Caco-2 (cell line): ENCODE measurements around the gene PLEKHG2. TPM values are rescaled to one million over a fixed set of nuclear protein-coding genes. Genes with fewer than 3 reads are reported as not detected.

Experiments used
- BruUV-seq: library from RNA; stranded (reverse); fragments of 400-500 nt; replicated peaks from 2 replicates; lab custom pipeline; 2021; lab: Mats Ljungman, UMichigan
- CTCF ChIA-PET: fragments of 300-600 bp; sonication (Branson Sonifier 250); formaldehyde crosslinking; loops from one replicate; lab custom pipeline; 2022; ENCODE audit warnings: antibody characterized with exemption; lab: Charles Lee
- POLR2A ChIA-PET: fragments of 300-600 bp; sonication (Branson Sonifier 250); formaldehyde crosslinking; loops from one replicate; lab custom pipeline; 2022; ENCODE audit warnings: antibody characterized with exemption; lab: Charles Lee
- DNase-seq, 2 experiments: peaks; one replicate each; pipeline versions ENCODE4 v3.0.0 to v3.0.0-alpha.2; 2020 to 2022
- H3K27me3 ChIP-seq: replicated peaks from 2 replicates; pipeline ENCODE4 v1.6.0; 2011; ENCODE audit warnings: low read length; ENCODE audit not compliant: control insufficient read depth, insufficient read depth
- H3K36me3 ChIP-seq: 2 replicates; pipeline ENCODE4 v1.5.1; 2011; ENCODE audit warnings: low read length; ENCODE audit not compliant: control insufficient read depth, insufficient read depth
- H3K4me1 ChIP-seq: fragments of 250-450 bp; sonication (Bioruptor Pico); 2 replicates; pipeline ENCODE4 v1.5.1; 2020; ENCODE audit warnings: mild to moderate bottlenecking
- H3K4me3 ChIP-seq: 2 replicates; pipeline ENCODE4 v1.5.1; 2011; ENCODE audit warnings: low read depth, mild to moderate bottlenecking, control low read depth, low read length
- H3K9me3 ChIP-seq: fragments of 250-450 bp; sonication (Bioruptor Pico); 2 replicates; pipeline ENCODE4 v1.5.1; 2020; ENCODE audit warnings: mild to moderate bottlenecking, moderate library complexity
- H3K27ac Mint-ChIP-seq: one replicate; pipeline ENCODE4 v1.8.0; 2022; ENCODE audit warnings: mixed read lengths; ENCODE audit not compliant: unreplicated experiment
- H3K27me3 Mint-ChIP-seq: one replicate; pipeline ENCODE4 v1.8.0; 2022; ENCODE audit warnings: mixed read lengths; ENCODE audit not compliant: insufficient read depth, unreplicated experiment
- H3K36me3 Mint-ChIP-seq: one replicate; pipeline ENCODE4 v1.8.0; 2022; ENCODE audit warnings: mild to moderate bottlenecking, mixed read lengths; ENCODE audit not compliant: insufficient read depth, unreplicated experiment
- H3K4me1 Mint-ChIP-seq: one replicate; pipeline ENCODE4 v1.8.0; 2022; ENCODE audit warnings: low read depth, mixed read lengths; ENCODE audit not compliant: unreplicated experiment
- H3K4me3 Mint-ChIP-seq: one replicate; pipeline ENCODE4 v1.8.0; 2022; ENCODE audit warnings: mild to moderate bottlenecking, moderate library complexity, mixed read lengths; ENCODE audit not compliant: unreplicated experiment
- H3K9me3 Mint-ChIP-seq: one replicate; pipeline ENCODE4 v1.8.0; 2022; ENCODE audit warnings: mixed read lengths; ENCODE audit not compliant: unreplicated experiment
- CTCF ChIP-seq, 2 experiments: fragments of 200-600 bp in 1 of 2; IDR thresholded peaks; 1 replicate in 1 of 2; 2 replicates in 1 of 2; pipeline versions ENCODE4 v1.5.1 to v1.8.0; 2011 to 2022; ENCODE audit warnings: antibody characterized with exemption in 1 of 2, control low read depth in 1 of 2, inconsistent platforms in 1 of 2, low read depth in 1 of 2, low read length in 1 of 2, mild to moderate bottlenecking in 1 of 2, moderate library complexity in 1 of 2; ENCODE audit not compliant: insufficient read depth in 1 of 2, severe bottlenecking in 1 of 2, unreplicated experiment in 1 of 2
- intact Hi-C: fragments of 100-400 bp; cut with micrococcal nuclease; formaldehyde crosslinking; loops from one replicate; pipeline ENCODE4 v1.10.0; 2022; ENCODE audit not compliant: unreplicated experiment
- total RNA-seq: library from RNA; stranded (reverse); gene quantifications from 2 replicates; pipeline ENCODE4 v1.2.3, GENCODE V29; 2022

PLEKHG2 gene
- total RNA-seq, 1 experiment from 2014 or later, result 49.8 TPM

DNA sequence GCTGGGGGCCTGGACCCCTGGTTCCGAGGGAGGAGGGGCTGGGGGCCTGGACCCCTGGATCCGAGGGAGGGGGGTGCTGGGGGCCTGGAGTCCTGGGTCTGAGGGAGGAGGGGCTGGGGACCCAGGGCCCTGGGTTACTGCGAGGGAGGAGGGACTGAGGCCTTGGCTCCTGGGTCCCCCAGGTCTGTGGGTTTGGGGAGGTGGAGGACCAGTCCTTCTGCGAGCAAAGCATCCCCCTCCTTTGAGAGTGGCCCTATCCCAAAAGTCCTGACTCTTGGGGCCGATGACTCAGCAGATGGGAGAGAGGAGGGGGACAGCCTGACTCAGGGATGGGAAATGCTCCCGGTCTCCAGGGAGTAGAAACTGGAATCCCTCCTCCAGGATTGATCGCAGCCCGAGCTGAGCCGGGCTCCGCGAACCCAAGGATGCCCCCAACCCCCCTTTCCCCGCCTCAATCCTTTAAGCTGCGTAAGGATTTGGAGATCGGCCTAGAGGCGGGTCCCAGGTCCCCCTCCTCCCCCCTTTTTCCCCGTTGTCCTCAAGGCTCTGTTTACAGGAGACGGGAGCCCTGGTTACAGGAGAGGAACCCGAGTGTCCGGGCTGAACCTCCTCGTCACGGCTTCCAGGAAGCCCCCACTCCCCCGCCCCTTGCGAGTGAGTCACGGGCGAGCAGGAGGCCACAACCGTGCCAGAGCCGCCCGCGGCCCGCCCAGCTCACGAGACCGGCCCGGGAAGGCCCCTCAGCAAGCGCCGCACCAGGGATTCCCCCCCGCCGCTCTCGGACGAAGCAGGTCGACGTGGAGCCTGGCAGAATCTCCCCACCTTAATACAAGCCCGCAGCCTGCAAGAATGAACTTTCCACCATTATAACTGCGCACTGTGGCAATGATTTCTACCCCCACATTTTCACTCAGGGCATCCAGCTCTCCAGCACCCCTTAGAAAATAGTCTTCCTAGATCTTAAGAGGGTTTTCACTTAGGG lies 8.8 kb upstream of the PLEKHG2 start:
- intact Hi-C loops, result no loop called here
- BruUV-seq, result TSS peak; percentile 15
- Mint-ChIP-seq H3K27ac (peak overlapping the region; percentile 84), H3K27me3 (no peaks in the 10 kb centered on the region), H3K4me1 (peaks cover 36% of the 10 kb centered on the region), H3K9me3 (no peaks in the 10 kb centered on the region), H3K4me3 (peak overlapping the region; percentile 91), H3K36me3 (peaks cover 79% of the 10 kb centered on the region)
- no peak for TF ChIP-seq CTCF (IDR thresholded peaks at IDR 0.05; ENCODE audit: insufficient read depth in 1 of 2, low read depth in 1 of 2, low read length in 1 of 2, severe bottlenecking in 1 of 2, unreplicated experiment in 1 of 2)
- POLR2A ChIA-PET, result interaction anchor here (0.6 to 1.5 kb wide), 4 partner anchors 13 to 77 kb away, joined by 3 to 9 read pairs (median 5); partner anchors contain the start of genes MED29, PAF1 and RPS16
- Histone ChIP-seq H3K4me1 (peaks cover 55% of the 10 kb centered on the region), H3K9me3 (no peaks in the 10 kb centered on the region), H3K4me3 (peak overlapping the region; percentile 51), H3K27me3 (no peaks in the 10 kb centered on the region), H3K36me3 (peaks cover 4% of the 10 kb centered on the region; the same call in 1 of the 2 replicates)
- peak; percentile 92 to 94 for DNase-seq
- CTCF ChIA-PET, result interaction anchor here (1.2 kb wide), 1 partner anchor 263 kb away, joined by 6 read pairs; no protein-coding TSS in a partner anchor

- Mint-ChIP-seq H3K27ac (peak overlapping the region; percentile 84), H3K4me3 (peak overlapping the region; percentile 77), H3K27me3 (no peaks in the 10 kb centered on the region), H3K4me1 (peaks cover 29% of the 10 kb centered on the region), H3K36me3 (peaks cover 83% of the 10 kb centered on the region), H3K9me3 (no peaks in the 10 kb centered on the region)
- Histone ChIP-seq H3K36me3 (peaks cover 4% of the 10 kb centered on the region; the same call in 1 of the 2 replicates), H3K9me3 (no peaks in the 10 kb centered on the region), H3K4me1 (peaks cover 38% of the 10 kb centered on the region), H3K4me3 (no peak overlapping the region), H3K27me3 (no peaks in the 10 kb centered on the region)
- intact Hi-C loops, result no loop called here
- ChIA-PET CTCF (no interaction called here), POLR2A (interaction anchor here (1.1 kb wide), 1 partner anchor 31 kb away, joined by 5 read pairs; the partner anchor contains the start of gene RPS16)
- no TSS peak for BruUV-seq
- TF ChIP-seq CTCF (IDR thresholded peaks at IDR 0.05; ENCODE audit: insufficient read depth in 1 of 2, low read depth in 1 of 2, low read length in 1 of 2, severe bottlenecking in 1 of 2, unreplicated experiment in 1 of 2), result no peak
- no peak for DNase-seq
Observed at GRCh38 chr19:39405261-39405957, 7.1 kb upstream of the PLEKHG2 start.
